ENCODE results near the gene EPN1.

The EPN1 gene

DNA sequence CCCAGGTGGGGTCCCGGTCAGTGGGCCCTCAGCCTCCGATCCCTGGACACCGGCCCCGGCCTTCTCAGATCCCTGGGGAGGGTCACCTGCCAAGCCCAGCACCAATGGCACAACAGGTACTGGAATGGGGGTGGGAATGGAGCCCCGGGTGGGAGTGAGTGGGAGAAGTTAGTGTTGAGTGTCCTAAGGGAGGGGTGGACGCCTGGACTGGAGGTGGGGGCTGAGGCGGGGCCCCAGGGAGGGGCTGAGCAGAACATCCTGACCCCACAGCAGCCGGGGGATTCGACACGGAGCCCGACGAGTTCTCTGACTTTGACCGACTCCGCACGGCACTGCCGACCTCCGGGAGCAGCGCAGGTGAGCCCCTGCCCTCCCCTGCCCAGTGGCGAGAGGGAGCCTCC lies 17.7 kb downstream of the EPN1 start:
- TF ChIP-seq, protein P1, sequence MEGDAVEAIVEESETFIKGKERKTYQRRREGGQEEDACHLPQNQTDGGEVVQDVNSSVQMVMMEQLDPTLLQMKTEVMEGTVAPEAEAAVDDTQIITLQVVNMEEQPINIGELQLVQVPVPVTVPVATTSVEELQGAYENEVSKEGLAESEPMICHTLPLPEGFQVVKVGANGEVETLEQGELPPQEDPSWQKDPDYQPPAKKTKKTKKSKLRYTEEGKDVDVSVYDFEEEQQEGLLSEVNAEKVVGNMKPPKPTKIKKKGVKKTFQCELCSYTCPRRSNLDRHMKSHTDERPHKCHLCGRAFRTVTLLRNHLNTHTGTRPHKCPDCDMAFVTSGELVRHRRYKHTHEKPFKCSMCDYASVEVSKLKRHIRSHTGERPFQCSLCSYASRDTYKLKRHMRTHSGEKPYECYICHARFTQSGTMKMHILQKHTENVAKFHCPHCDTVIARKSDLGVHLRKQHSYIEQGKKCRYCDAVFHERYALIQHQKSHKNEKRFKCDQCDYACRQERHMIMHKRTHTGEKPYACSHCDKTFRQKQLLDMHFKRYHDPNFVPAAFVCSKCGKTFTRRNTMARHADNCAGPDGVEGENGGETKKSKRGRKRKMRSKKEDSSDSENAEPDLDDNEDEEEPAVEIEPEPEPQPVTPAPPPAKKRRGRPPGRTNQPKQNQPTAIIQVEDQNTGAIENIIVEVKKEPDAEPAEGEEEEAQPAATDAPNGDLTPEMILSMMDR (IDR thresholded peaks at IDR 0.05; ENCODE audit: control insufficient read depth, extremely low read depth, insufficient read depth), result no peak
- no peak for DNase-seq (ENCODE audit: low read depth)
- H3K4me3 ChIP-seq (ENCODE audit: low read depth, low read length), result no peak overlapping the region

DNA sequence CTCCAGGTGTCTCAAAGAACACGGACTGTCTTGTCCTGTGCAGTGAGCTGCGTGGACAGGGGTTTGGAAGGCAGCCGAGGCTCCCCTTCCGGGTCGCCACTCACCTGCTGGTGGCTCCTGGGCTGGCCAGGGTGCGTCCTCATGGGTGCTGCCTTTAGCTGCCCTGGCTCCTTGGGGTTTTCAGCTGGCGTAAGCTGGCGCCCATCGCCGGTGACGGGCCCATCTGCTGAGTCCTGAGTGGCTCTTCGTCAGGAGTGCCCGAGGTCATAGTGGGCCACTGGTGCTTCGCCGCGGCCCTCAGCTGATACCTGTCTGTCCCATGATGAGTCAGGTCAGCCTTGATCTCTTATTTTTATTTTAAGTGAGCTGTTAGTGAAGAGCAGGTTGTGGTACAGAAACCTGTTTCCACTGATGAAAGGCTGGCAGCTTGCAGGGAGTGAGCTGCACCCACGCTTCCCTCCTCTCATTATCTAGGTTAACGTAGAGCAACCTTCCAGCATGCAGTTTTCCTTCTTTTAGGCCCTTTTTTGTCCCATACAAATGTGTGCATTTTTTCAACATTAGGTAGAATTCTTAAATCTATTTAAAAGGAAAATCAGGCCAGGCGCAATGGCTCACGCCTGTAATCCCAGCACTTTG lies 18.4 kb downstream of the EPN1 start:
- H3K4me3 ChIP-seq (ENCODE audit: low read depth, low read length), result no peak overlapping the region
- TF ChIP-seq, protein P1 (IDR thresholded peaks at IDR 0.05; ENCODE audit: control insufficient read depth, extremely low read depth, insufficient read depth), result no peak
- no peak for DNase-seq (ENCODE audit: low read depth)

DNA sequence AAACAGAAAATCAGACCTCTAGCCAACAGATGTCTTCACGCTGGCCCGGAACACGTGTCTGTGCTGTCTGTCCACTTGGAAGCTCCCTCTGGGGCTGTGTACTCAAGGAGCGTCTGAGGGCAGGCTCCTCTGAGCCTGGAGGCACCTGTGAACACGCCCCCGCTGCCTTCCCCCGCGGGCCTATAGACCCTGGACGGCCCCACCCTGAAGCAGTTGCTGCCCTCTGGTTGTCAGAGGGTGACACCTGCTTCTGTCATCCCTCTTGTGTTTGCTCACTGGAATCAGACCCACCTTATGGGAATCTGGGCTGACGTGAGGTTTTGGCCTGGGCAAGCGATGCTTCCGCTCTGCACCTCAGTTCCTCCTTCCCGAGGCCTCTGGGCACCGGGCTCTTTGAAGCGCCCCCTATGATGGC lies 19.2 kb downstream of the EPN1 start:
- DNase-seq (ENCODE audit: low read depth), result no peak
- H3K4me3 ChIP-seq (ENCODE audit: low read depth, low read length), result no peak overlapping the region
- TF ChIP-seq, protein P1 (IDR thresholded peaks at IDR 0.05; ENCODE audit: control insufficient read depth, extremely low read depth, insufficient read depth), result no peak

DNA sequence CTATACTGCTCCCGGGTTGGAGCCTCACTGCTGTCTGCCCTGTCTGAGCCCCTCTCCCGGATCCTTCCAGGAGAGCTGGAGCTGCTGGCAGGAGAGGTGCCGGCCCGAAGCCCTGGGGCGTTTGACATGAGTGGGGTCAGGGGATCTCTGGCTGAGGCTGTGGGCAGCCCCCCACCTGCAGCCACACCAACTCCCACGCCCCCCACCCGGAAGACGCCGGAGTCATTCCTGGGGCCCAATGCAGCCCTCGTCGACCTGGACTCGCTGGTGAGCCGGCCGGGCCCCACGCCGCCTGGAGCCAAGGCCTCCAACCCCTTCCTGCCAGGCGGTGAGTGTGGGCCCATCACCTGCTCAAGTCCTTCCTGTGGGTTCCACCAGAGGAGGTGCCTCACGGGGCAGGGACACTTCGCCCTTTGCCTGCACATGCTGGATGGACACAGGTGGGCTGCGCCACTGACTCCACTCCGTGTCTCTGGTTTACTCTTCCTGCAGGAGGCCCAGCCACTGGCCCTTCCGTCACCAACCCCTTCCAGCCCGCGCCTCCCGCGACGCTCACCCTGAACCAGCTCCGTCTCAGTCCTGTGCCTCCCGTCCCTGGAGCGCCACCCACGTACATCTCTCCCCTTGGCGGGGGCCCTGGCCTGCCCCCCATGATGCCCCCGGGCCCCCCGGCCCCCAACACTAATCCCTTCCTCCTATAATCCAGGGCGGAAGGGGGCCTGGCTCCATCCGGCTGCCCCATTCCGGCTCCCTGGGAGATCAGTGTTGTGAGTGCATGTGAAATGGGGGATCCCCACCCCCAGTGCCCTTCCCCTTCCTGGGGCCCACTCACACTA lies 19.8 kb downstream of the EPN1 start:
- no peak for DNase-seq (ENCODE audit: low read depth)

DNA sequence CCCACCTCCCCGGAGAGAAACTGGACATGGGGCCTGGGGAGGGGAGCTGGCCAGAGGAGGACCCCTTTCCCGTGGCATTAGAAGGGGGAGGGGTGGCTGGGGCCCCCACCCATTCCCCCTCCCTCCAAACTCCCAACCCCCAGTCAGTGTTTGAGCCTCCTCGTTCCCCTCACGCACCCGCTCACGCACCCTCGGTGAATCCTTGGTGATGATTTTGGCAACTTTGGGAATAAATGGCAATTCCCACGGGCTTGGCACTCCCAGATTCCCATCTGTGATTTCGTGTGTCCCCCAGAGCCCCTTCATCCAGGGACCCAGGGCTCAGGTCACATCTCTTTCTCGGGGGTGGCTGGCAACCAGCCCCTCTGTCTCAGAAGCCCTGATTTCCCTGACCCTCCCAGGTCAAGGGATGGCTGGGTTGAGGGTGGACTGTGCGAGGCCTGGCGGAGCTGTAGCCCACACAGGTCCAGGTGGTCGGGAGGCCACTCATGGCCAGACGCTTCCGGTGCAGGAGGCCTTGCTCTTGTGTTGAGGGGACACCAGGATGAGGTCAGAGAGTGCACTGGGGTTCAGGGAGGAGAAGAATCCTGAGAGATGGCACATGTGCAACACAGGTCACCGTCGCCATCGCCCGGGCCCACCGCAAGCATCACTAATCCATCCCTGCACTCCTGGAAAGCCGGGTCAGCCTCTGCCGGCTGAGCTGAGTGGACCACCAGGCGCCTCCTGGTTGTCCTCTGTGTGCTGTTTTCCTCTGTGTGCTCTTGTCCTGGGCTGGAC lies 20.7 kb downstream of the EPN1 start:
- DNase-seq (ENCODE audit: low read depth), result no peak
- TF ChIP-seq, protein P1 (IDR thresholded peaks at IDR 0.05; ENCODE audit: control insufficient read depth, extremely low read depth, insufficient read depth), result no peak
- no peak overlapping the region for H3K4me3 ChIP-seq (ENCODE audit: low read depth, low read length)

More for the DNA sequence above, 19.8 kb downstream of the EPN1 start:
- H3K4me3 ChIP-seq (ENCODE audit: low read depth, low read length), result no peak overlapping the region
- TF ChIP-seq, protein P1 (IDR thresholded peaks at IDR 0.05; ENCODE audit: control insufficient read depth, extremely low read depth, insufficient read depth), result no peak

DNA sequence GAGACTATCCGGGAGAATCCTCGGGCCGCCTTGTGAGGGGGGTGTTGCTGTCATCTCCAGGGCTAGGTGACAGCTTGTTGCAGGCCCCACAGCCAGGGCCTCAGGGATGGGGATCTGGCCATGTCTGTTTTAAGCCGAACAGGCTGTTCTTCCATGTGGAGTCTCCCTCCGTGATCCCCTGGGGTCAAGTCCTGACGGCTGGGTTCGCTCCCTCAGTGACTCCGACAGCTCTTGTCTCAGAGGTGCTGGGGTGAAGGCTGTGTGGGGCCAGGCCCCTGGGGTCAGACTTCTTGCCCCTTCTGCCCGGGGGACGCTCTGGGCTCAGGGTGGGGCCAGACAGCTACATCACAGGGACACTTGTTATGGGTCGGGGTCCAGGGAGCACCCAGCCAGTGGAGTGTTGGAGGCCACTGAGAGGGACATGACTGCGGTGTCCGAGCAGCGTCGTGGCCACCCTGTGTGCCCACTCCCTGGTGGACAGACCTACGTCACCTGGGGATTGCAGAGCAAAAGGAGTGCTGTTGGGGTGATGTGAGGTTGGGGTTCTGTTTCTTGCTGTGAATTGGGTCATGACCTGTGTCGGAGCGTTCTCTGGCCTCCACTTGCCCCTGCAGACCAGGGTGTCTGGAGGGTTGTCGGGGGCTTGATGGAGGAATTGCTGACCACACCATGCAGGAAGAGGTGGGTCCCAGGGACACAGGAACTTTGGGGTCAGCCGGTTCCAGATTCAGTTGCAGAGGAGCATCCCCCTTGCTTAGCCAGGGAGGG lies 21.5 kb downstream of the EPN1 start:
- TF ChIP-seq, protein P1 (IDR thresholded peaks at IDR 0.05; ENCODE audit: control insufficient read depth, extremely low read depth, insufficient read depth), result no peak
- no peak for DNase-seq (ENCODE audit: low read depth)
- no peak overlapping the region for H3K4me3 ChIP-seq (ENCODE audit: low read depth, low read length)

Data from LNCaP clone FGC (cell line).